OCI-LY1 (cell line): ENCODE measurements around the gene CDK5RAP3.

ENCODE experiments used
- H2AFZ ChIP-seq: fragments of 200-600 bp; sonication (generic), shearing (Covaris generic); 2 replicates; pipeline ENCODE4 v1.6.0; 2014; ENCODE audit warnings: antibody characterized with exemption, mild to moderate bottlenecking, low read length
- H3F3A ChIP-seq: fragments of 200-600 bp; sonication (generic), shearing (Covaris generic); 2 replicates; pipeline ENCODE4 v1.6.0; 2014; ENCODE audit warnings: mild to moderate bottlenecking, antibody characterized with exemption, low read length, moderate library complexity; ENCODE audit not compliant: insufficient read depth
- H3K27ac ChIP-seq: fragments of 200-600 bp; sonication (generic); 2 replicates; pipeline ENCODE4 v1.5.1; 2014; ENCODE audit warnings: low read length, mixed run types, mild to moderate bottlenecking, low read depth; ENCODE audit not compliant: poor library complexity, severe bottlenecking
- H3K27me3 ChIP-seq: fragments of 200-600 bp; sonication (generic); 2 replicates; pipeline ENCODE4 v1.6.0; 2014; ENCODE audit warnings: antibody characterized with exemption, mild to moderate bottlenecking, low read length, moderate library complexity; ENCODE audit not compliant: insufficient read depth
- H3K36me3 ChIP-seq: fragments of 200-600 bp; sonication (generic); 2 replicates; pipeline ENCODE4 v1.6.1; 2014; ENCODE audit warnings: mild to moderate bottlenecking, antibody characterized with exemption, low read length, moderate library complexity, mixed read lengths; ENCODE audit not compliant: insufficient read depth
- H3K4me1 ChIP-seq: fragments of 200-600 bp; sonication (generic); 2 replicates; pipeline ENCODE4 v1.5.1; 2014; ENCODE audit warnings: mild to moderate bottlenecking, low read length, moderate library complexity; ENCODE audit not compliant: insufficient read depth, severe bottlenecking
- H3K4me2 ChIP-seq: fragments of 200-600 bp; sonication (generic), shearing (Covaris generic); 2 replicates; pipeline ENCODE4 v1.6.1; 2014; ENCODE audit warnings: low read length
- H3K4me3 ChIP-seq: fragments of 200-600 bp; sonication (generic); 2 replicates; pipeline ENCODE4 v1.5.1; 2014; ENCODE audit warnings: low read length, low read depth, mild to moderate bottlenecking, mixed read lengths; ENCODE audit not compliant: poor library complexity, severe bottlenecking
- H3K79me2 ChIP-seq: fragments of 200-600 bp; shearing (Covaris generic); 2 replicates; pipeline ENCODE4 v1.6.1; 2016; ENCODE audit warnings: mixed run types, low read length, mixed read lengths; ENCODE audit not compliant: insufficient read depth
- H3K9ac ChIP-seq: fragments of 200-600 bp; sonication (generic), shearing (Covaris generic); 2 replicates; pipeline ENCODE4 v1.6.1; 2014; ENCODE audit warnings: mild to moderate bottlenecking, low read length, mixed read lengths
- H3K9me2 ChIP-seq: fragments of 200-600 bp; sonication (generic), shearing (Covaris generic); 2 replicates; pipeline ENCODE4 v1.6.1; 2014; ENCODE audit warnings: low read depth, mild to moderate bottlenecking, low read length, mixed read lengths
- H3K9me3 ChIP-seq: fragments of 200-600 bp; shearing (Covaris generic); 2 replicates; pipeline ENCODE4 v1.6.1; 2014; ENCODE audit warnings: low read length, mixed read lengths
- H4K20me1 ChIP-seq: fragments of 200-600 bp; sonication (generic), shearing (Covaris generic); 2 replicates; pipeline ENCODE4 v1.6.0; 2016; ENCODE audit warnings: mild to moderate bottlenecking, low read length; ENCODE audit not compliant: insufficient read depth
- EZH2 ChIP-seq: fragments of 200-600 bp; sonication (generic), shearing (Covaris generic); IDR thresholded peaks from 2 replicates; pipeline ENCODE4 v1.8.0; 2017; ENCODE audit warnings: borderline replicate concordance, mixed run types, mild to moderate bottlenecking, antibody characterized with exemption, low read length, moderate library complexity, mixed read lengths
- TF ChIP-seq, protein P1 (sequence below): fragments of 200-600 bp; sonication (generic), shearing (Covaris generic); IDR thresholded peaks from 2 replicates; pipeline ENCODE4 v1.5.1; 2017; ENCODE audit warnings: mild to moderate bottlenecking, antibody characterized with exemption, low read length, moderate library complexity, mixed read lengths

CDK5RAP3 gene

DNA sequence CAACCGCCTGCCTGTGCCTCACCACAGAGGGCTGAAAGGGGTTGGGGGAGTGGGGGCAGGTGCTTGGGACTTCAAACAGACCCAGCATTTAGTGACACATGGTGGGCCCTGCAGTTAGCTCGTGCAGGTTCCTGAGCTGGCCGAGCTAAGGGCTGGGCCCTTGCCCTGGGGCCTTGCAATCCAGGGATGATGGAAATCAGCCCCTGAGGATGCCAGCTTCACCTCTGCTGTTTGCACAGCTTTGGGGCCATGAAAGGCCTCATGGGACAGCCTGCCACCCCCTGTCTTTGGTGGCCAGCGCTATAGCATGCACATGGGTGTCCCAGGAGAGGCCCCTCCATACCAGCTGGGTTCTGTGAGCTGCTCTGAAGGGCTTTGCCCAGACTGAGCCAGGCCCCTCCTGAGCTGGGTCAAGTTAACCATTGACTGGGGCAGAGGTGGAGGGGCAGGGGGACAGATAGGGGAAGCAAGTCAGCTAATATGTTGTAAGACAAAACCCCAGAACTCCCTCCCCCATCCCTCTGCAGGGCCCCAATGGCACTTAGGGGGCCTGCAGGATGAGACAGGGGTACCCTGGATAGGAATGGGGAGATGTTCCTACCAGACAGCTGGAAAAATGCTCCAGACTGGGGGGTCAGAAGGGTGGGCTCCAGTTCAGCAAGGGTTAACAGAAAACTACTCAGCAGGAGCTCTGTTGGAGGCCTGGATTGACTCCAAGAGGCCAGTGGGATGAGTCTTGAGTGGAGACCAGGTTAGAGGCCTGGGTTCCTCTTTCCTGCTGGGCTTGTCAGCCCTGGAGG, 13.9 kb upstream of the CDK5RAP3 start:
- Histone ChIP-seq H3K4me1 (no peaks in the 10 kb centered on the region), H4K20me1 (no peaks in the 10 kb centered on the region), H2AFZ (no peak overlapping the region), H3K9me3 (no peaks in the 10 kb centered on the region), H3K79me2 (no peaks in the 10 kb centered on the region), H3K4me2 (no peak overlapping the region), H3K9me2 (no peaks in the 10 kb centered on the region), H3K9ac (no peak overlapping the region), H3F3A (no peaks in the 10 kb centered on the region), H3K27me3 (no peaks in the 10 kb centered on the region), H3K27ac (no peak overlapping the region), H3K4me3 (no peak overlapping the region), H3K36me3 (no peaks in the 10 kb centered on the region; the same call in 1 of the 2 replicates)
- no peak for TF ChIP-seq EZH2
- TF ChIP-seq, protein P1, sequence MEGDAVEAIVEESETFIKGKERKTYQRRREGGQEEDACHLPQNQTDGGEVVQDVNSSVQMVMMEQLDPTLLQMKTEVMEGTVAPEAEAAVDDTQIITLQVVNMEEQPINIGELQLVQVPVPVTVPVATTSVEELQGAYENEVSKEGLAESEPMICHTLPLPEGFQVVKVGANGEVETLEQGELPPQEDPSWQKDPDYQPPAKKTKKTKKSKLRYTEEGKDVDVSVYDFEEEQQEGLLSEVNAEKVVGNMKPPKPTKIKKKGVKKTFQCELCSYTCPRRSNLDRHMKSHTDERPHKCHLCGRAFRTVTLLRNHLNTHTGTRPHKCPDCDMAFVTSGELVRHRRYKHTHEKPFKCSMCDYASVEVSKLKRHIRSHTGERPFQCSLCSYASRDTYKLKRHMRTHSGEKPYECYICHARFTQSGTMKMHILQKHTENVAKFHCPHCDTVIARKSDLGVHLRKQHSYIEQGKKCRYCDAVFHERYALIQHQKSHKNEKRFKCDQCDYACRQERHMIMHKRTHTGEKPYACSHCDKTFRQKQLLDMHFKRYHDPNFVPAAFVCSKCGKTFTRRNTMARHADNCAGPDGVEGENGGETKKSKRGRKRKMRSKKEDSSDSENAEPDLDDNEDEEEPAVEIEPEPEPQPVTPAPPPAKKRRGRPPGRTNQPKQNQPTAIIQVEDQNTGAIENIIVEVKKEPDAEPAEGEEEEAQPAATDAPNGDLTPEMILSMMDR, result no peak

DNA sequence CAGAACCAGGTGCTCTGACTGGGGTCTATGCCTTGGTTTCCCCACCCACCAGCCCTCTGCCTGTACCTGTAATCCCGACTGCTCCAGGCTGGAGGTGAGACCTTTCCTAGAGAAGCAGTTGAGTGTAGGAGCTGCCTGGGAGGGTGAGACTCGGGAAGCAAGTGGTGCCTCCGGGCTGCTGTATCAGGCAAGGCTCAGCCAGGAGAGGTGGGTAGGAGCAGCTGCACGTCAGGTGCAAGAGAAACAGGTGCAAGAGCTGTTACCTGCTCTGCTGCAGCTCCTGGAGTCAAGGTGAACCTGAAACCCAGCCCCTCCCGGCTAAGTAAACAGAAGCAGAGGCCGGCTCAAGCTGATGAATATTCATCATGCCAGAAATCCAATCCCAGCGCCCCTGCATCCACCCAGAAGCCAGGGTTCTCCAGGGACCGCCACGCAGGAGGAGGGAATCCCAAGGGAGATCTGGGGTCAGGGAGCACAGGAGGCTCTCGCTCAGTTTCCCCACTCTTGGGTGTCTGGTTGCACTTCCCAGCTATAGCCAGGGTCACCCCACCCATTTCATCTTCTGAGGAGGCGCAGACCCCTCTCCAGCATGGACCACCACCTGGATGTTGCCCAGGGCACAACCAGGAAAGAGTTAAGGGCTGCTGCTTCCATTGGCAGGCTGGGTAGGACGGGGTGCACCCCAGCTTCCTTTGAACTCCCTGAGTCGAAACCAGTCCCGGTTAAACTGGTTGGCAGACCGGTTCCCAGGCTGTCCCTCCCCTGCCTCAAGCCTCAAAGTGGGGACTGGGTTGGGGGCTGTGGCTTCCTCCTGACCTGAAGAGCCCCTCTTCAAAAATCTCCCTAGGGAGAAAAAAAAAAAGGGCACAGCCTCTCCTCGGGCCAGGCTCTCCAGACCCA, 13.1 kb upstream of the CDK5RAP3 start, which contains the start of gene PRR15L:
Gene PRR15L (minus strand): TSS at position 293 of the 900 bp plus-strand sequence. CDS start 4,649 bp downstream, outside the sequence.
- Histone ChIP-seq H3K9me2 (no peaks in the 10 kb centered on the region), H3K9me3 (no peaks in the 10 kb centered on the region), H3K36me3 (no peaks in the 10 kb centered on the region; the same call in 1 of the 2 replicates), H3K4me2 (no peak within 1 kb of the TSS), H3F3A (no peaks in the 10 kb centered on the region), H4K20me1 (no peaks in the 10 kb centered on the region), H3K4me3 (no peak within 1 kb of the TSS), H3K4me1 (no peaks in the 10 kb centered on the region), H3K27me3 (no peaks in the 10 kb centered on the region), H2AFZ (no peak within 1 kb of the TSS), H3K9ac (no peak within 1 kb of the TSS), H3K27ac (no peak within 1 kb of the TSS), H3K79me2 (no peaks in the 10 kb centered on the region)
- no peak for TF ChIP-seq EZH2
- TF ChIP-seq, protein P1, result no peak

DNA sequence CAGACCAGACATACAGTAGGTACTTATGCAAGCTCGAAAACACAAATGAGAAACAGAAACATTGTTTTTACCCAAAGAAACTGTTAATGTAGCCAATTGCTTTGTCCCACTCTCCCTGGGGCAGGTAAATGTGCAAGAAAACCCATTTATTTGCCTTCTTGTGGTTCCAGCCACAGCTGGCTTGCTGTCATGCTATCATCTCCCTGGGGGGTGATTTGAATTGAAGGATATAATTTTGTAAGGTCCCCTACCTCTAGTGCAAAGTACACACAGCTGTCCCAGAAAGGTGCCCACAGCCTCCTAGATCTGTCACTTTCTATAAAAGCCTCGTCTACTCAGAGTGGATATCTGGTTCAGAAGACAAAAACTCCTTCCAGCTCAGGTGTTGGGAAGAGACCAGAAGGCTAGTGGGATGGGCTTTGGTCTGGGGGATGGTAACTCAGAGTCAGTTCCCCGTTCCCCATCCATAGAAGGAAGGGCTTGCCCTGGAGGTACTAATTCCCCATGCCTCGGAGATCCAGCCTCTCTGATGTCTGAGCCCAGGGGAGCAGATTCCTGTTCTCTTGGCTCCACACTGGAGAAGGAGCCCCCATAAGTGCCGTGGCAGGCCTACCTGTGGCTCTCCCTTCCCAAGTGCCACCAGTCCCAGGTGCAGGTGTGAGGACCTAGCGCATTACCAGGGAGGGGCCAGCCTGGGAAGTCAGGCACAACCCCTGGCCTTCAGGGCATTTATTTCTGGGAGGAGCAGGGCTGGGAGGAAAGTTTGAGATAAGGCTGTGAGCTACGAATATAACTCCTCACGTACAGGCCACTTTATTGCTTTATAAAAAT, 10.9 kb upstream of the CDK5RAP3 start:
- Histone ChIP-seq H2AFZ (no peak overlapping the region), H3K4me1 (no peaks in the 10 kb centered on the region), H3K9me2 (no peaks in the 10 kb centered on the region), H3K4me2 (no peak overlapping the region), H3K27me3 (no peaks in the 10 kb centered on the region), H3K4me3 (no peak overlapping the region), H3K36me3 (no peaks in the 10 kb centered on the region), H3K27ac (no peak overlapping the region), H3F3A (no peaks in the 10 kb centered on the region), H4K20me1 (no peaks in the 10 kb centered on the region), H3K9me3 (no peaks in the 10 kb centered on the region), H3K79me2 (no peaks in the 10 kb centered on the region), H3K9ac (no peak overlapping the region)
- TF ChIP-seq, protein P1, result no peak
- no peak for TF ChIP-seq EZH2
